GM10266 (cell line): ENCODE measurements around the gene HJURP.

ENCODE experiments used
- DNase-seq: peaks from one replicate; pipeline ENCODE4 v3.0.0; 2012; ENCODE audit errors: extremely low spot score
- TF ChIP-seq, protein P1 (sequence below): IDR thresholded peaks from 2 replicates; pipeline ENCODE4 v1.5.1; 2012; ENCODE audit warnings: mild to moderate bottlenecking, low read depth; ENCODE audit not compliant: control insufficient read depth, insufficient read depth; ENCODE audit errors: missing control alignments

Gene HJURP

DNA sequence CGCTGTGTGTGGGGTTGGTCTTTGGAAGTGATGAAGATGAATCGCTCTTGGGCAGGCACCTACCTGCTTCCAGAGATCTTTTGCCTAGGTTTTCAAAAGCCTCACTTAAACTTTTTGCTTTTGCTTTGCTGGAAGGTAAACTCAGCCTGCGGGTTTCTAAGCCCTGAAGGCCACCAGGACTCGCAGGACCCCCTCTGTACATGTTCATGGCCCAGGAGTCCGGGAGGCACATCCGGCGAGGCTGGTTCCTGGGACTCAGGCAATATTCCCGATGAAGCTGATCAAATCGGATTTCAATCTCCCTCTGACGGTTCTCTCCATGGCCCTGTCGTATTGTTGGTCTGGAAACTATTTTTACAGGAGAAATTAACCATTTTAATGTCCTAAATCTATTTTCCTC is 13.2 kb downstream of the HJURP start:
- no peak for DNase-seq
- TF ChIP-seq, protein P1, sequence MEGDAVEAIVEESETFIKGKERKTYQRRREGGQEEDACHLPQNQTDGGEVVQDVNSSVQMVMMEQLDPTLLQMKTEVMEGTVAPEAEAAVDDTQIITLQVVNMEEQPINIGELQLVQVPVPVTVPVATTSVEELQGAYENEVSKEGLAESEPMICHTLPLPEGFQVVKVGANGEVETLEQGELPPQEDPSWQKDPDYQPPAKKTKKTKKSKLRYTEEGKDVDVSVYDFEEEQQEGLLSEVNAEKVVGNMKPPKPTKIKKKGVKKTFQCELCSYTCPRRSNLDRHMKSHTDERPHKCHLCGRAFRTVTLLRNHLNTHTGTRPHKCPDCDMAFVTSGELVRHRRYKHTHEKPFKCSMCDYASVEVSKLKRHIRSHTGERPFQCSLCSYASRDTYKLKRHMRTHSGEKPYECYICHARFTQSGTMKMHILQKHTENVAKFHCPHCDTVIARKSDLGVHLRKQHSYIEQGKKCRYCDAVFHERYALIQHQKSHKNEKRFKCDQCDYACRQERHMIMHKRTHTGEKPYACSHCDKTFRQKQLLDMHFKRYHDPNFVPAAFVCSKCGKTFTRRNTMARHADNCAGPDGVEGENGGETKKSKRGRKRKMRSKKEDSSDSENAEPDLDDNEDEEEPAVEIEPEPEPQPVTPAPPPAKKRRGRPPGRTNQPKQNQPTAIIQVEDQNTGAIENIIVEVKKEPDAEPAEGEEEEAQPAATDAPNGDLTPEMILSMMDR = no peak

DNA sequence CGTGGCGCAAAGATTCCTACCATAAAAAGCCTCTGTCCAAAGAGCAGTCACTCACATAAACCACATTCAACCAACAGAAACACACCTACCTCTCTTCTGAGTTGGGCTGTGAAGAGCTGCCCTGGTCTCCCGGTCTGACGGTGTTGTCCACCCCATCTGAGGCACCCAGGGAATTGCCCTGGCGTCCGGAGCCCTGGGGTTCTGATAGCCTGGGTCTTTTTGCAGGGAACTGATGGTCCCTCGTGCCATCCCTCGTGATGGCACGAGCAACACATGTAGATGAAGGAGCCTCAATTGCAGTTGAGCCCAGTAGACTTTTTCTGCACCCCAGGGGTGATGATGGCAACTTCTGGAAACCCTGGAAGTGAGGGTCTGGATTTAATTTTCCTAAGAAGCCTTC is 13.8 kb downstream of the HJURP start:
- TF ChIP-seq, protein P1 = no peak
- no peak for DNase-seq

DNA sequence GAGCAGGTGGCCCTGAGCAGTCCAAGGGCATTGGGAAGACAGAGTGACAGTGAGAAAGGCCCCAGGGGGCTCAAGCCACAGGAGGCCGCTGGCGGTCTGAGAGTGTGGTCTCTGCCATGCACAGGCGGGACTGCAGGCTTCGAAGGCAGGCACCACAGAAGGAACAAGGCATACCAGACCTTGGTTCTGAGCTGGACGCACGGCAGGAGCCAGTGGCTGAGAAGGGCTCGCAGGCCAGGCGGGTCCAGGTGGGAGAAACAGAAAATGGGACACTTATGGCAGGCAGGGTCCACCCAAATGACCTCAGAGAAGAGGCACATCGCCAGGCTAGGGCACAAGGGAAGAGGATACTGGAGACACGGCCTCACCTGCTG is 14.9 kb downstream of the HJURP start:
- TF ChIP-seq, protein P1 = no peak
- no peak for DNase-seq

DNA sequence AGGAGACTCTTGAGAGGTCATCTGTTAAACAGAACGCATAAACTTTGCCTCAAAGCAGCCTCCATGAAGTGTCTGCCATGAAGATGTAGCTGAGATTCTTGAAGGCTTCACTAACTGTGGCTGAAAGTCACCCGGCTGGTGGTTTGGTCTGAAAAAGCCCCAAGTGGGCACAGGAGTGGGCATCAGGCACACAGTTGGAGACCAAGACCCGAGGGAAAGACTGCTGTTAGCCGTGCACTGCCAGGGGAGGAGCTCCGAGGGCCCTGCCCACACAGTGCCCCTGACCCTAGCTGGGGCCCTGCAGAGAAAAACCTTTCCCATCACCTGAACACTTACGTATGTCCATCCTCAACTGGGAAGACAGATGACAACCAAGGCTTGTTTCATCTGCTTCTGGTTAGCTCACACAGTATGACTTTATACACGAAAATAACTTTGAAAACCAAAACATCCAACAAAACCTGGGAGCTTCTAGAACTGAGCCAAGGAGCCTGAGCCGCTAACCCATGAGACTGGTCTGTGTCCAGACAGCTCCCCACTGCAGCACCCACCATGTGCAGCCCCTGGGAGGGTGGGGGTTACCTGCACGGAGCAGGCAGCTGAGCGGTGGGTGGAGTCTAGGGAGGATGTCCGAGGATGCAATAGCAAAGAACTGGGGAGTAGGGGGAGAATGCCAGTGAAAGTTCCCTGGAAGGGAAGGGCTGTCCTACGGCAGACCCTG is 15.4 kb downstream of the HJURP start:
- no peak for DNase-seq
- TF ChIP-seq, protein P1 = no peak

DNA sequence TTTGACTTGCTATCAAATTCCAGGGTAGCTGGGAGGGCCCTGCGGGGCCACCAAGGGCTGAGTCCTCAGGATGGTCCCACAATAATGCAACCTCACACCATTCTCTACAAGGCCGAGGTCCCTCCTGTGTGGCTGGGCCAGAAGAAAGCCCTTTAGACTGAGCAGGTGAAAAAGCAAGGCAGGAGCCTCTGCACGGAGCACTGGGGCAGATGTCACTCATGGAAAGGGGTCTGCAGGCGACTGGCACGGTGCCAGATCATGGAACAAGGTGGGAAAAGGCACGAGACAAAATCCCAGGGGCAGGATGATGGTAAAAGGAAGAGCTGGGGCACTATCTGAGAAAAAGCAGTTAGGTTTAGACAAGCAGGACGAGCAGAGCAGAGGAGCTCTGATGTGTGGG is 16.1 kb downstream of the HJURP start:
- no peak for DNase-seq
- TF ChIP-seq, protein P1 = no peak

DNA sequence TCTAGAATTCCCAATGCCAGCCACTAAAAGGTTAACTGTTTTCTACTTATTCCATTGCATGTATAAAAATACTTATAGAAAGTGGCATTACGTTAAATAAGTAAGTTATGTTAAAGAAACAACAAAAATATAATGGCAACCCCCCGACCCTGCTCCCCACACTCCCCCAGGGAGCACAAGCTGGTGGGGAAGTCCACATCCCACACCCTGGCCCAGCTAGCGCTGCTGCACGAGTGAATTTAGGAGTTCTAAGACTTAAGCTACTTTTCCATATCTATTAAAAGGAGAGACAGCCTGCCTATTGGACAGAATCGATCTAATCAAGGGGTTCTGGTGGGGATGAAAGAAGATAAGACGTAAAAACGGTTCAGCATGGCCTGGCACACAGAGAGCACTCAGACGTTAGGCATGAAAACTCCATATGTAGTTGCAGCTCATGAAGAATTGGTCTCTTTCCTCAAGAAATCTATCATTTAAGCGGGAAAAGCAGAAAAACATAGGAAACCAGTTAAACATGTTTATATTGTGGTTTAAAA is 16.6 kb downstream of the HJURP start:
- DNase-seq = no peak
- TF ChIP-seq, protein P1 = no peak

DNA sequence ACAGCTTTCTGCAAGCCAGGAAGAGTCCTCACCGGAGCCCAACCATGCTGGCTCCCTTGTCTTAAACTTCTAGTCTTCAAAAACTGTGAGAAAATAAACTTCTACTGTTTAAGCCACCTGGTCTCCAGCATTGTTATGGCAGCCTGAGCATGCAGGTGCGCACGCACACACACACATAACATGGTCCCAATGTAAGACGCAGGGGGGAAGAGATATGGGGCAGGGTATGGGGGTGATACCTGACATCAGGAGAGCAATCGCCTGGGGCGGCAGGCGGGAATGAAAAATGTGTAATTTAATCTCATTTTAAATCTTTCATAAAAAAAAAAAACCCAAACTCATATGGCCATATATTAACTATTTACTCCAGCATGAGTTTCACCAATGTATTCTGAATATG is 18.0 kb downstream of the HJURP start:
- no peak for DNase-seq
- TF ChIP-seq, protein P1 = no peak
